PC-3 (cell line): ENCODE results near the gene MCRIP1. TPM values are rescaled to one million over a fixed set of nuclear protein-coding genes. Genes with fewer than 3 reads are reported as not detected.

ENCODE experiments used
- ATAC-seq: fragments of 200-7000 bp; cut with Tn5 transposase; 2 replicates; pipeline ENCODE4 v1.9.1; 2020; ENCODE audit warnings: mild to moderate bottlenecking, moderate library complexity
- BruUV-seq: library from RNA; stranded (reverse); fragments of 400-500 nt; replicated peaks from 2 replicates; lab custom pipeline; 2021; lab: Mats Ljungman, UMichigan
- CTCF ChIA-PET: fragments of 300-600 bp; sonication (Branson Sonifier 250); formaldehyde crosslinking; loops from one replicate; lab custom pipeline; 2022; ENCODE audit warnings: antibody characterized with exemption; lab: Charles Lee
- POLR2A ChIA-PET: fragments of 300-600 bp; sonication (Branson Sonifier 250); formaldehyde crosslinking; loops from one replicate; lab custom pipeline; 2022; ENCODE audit warnings: antibody characterized with exemption; ENCODE audit not compliant: unreplicated experiment; lab: Charles Lee
- DNase-seq: peaks from one replicate; pipeline ENCODE4 v3.0.0-alpha.2; 2015
- H2AFZ ChIP-seq: fragments of 300-600 bp; sonication (generic); 2 replicates; pipeline ENCODE4 v1.6.0; 2016; ENCODE audit warnings: antibody characterized with exemption, low read length
- H3F3A ChIP-seq: fragments of 300-600 bp; sonication (generic); one replicate; pipeline ENCODE4 v1.6.0; 2017; ENCODE audit warnings: antibody characterized with exemption, low read length, control low read depth, mild to moderate bottlenecking; ENCODE audit not compliant: unreplicated experiment
- H3K27ac ChIP-seq: fragments of 300-600 bp; sonication (generic); 2 replicates; pipeline ENCODE4 v1.5.1; 2016; ENCODE audit warnings: mild to moderate bottlenecking, low read length
- H3K27me3 ChIP-seq: fragments of 300-600 bp; sonication (generic); 2 replicates; pipeline ENCODE4 v1.6.1; 2016; ENCODE audit warnings: low read length, mixed read lengths
- H3K36me3 ChIP-seq: fragments of 300-600 bp; sonication (generic); 2 replicates; pipeline ENCODE4 v1.6.1; 2016; ENCODE audit warnings: low read depth, mixed run types, low read length, mixed read lengths
- H3K4me1 ChIP-seq: fragments of 300-600 bp; sonication (generic); 2 replicates; pipeline ENCODE4 v1.5.1; 2016; ENCODE audit warnings: low read length; ENCODE audit not compliant: insufficient read depth
- H3K4me2 ChIP-seq: fragments of 300-600 bp; sonication (generic); 2 replicates; pipeline ENCODE4 v1.6.0; 2016; ENCODE audit warnings: low read length
- H3K4me3 ChIP-seq: fragments of 300-600 bp; sonication (generic); 2 replicates; pipeline ENCODE4 v1.5.1; 2016; ENCODE audit warnings: mild to moderate bottlenecking, low read length, mixed read lengths
- H3K79me2 ChIP-seq: fragments of 300-600 bp; sonication (generic); 2 replicates; pipeline ENCODE4 v1.6.1; 2017; ENCODE audit warnings: low read length, mixed read lengths
- H3K9ac ChIP-seq: fragments of 300-600 bp; sonication (generic); 2 replicates; pipeline ENCODE4 v1.6.0; 2016; ENCODE audit warnings: mild to moderate bottlenecking, low read length
- H3K9me2 ChIP-seq: fragments of 300-600 bp; sonication (generic); replicated peaks from 2 replicates; pipeline ENCODE4 v1.6.1; 2016; ENCODE audit warnings: mixed run types, low read length, mixed read lengths
- H3K9me3 ChIP-seq: fragments of 300-600 bp; sonication (generic); 2 replicates; pipeline ENCODE4 v1.6.1; 2016; ENCODE audit warnings: low read length, mixed read lengths
- H4K20me1 ChIP-seq: fragments of 300-600 bp; sonication (generic); 2 replicates; pipeline ENCODE4 v1.6.1; 2016; ENCODE audit warnings: low read length, mixed read lengths
- EZH2 ChIP-seq: fragments of 300-600 bp; sonication (generic); IDR thresholded peaks from one replicate; pipeline ENCODE4 v1.6.1; 2017; ENCODE audit warnings: antibody characterized with exemption, mild to moderate bottlenecking, low read length; ENCODE audit not compliant: unreplicated experiment
- EZH2phosphoT487 ChIP-seq: fragments of 300-600 bp; sonication (generic); IDR thresholded peaks from 2 replicates; pipeline ENCODE4 v1.6.1; 2018; ENCODE audit warnings: mild to moderate bottlenecking, antibody characterized with exemption, low read length, borderline replicate concordance
- intact Hi-C: fragments of 100-400 bp; cut with micrococcal nuclease; formaldehyde crosslinking; loops from 2 replicates; pipeline ENCODE4 v1.9.0; 2023
- total RNA-seq: library from RNA; depleted of rRNA; stranded (reverse); fragments of >200 nt; gene quantifications from 2 replicates; pipeline ENCODE4 v1.2.3, GENCODE V29; 2014
- TF ChIP-seq, protein P1 (sequence below): fragments of 300-600 bp; sonication (generic); conservative IDR thresholded peaks from 2 replicates; pipeline ENCODE4 v1.5.1; 2017; ENCODE audit warnings: antibody characterized with exemption, low read depth, mild to moderate bottlenecking, low read length

The MCRIP1 gene
- total RNA-seq, 1 experiment from 2014 or later = 90.9 TPM

DNA sequence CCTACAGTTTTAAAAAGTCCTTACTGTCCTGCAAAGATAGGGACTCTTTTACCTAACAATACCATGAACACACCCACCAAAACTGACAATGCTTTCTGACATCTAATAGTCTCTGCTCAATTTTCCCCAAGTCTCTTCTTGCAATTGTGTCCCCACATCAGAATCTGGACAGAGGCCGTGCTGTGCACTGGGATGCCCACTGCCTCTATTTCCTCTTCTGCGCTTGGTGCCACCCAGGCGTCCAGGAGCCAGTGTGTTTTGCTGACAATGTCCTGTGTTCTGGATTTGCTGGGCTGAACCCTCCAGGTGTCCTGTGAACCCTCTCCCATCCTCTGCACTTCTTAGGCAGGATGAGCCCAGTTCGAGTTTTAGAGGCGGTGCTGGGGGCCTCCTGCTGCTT is 44.5 kb upstream of the MCRIP1 start:
- peaks cover 6% of the 10 kb centered on the region for H3F3A ChIP-seq
- no peaks in the 10 kb centered on the region for H3K9me3 ChIP-seq
- H3K4me3 ChIP-seq = no peak overlapping the region
- 0 out of 2 replicates have a peak, but pooled peaks cover 3% of the 10 kb centered on the region for H4K20me1 ChIP-seq
- no peak overlapping the region for H3K4me2 ChIP-seq
- intact Hi-C loops = no loop called here
- TF ChIP-seq EZH2phosphoT487 (no peak), EZH2 (no peak)
- TF ChIP-seq, protein P1, sequence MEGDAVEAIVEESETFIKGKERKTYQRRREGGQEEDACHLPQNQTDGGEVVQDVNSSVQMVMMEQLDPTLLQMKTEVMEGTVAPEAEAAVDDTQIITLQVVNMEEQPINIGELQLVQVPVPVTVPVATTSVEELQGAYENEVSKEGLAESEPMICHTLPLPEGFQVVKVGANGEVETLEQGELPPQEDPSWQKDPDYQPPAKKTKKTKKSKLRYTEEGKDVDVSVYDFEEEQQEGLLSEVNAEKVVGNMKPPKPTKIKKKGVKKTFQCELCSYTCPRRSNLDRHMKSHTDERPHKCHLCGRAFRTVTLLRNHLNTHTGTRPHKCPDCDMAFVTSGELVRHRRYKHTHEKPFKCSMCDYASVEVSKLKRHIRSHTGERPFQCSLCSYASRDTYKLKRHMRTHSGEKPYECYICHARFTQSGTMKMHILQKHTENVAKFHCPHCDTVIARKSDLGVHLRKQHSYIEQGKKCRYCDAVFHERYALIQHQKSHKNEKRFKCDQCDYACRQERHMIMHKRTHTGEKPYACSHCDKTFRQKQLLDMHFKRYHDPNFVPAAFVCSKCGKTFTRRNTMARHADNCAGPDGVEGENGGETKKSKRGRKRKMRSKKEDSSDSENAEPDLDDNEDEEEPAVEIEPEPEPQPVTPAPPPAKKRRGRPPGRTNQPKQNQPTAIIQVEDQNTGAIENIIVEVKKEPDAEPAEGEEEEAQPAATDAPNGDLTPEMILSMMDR = no peak
- no peaks in the 10 kb centered on the region for H3K27me3 ChIP-seq
- DNase-seq = no peak
- CTCF ChIA-PET = no interaction called here
- no peak overlapping the region for H3K27ac ChIP-seq
- H3K9ac ChIP-seq = no peak overlapping the region
- H3K79me2 ChIP-seq = peaks cover 9% of the 10 kb centered on the region; the same call in 1 of the 2 replicates
- H3K9me2 ChIP-seq = no peaks in the 10 kb centered on the region
- BruUV-seq = no TSS peak
- no peak for ATAC-seq
- POLR2A ChIA-PET = no interaction called here
- H3K36me3 ChIP-seq = peaks cover 25% of the 10 kb centered on the region
- no peak overlapping the region for H2AFZ ChIP-seq
- peaks cover 20% of the 10 kb centered on the region for H3K4me1 ChIP-seq

DNA sequence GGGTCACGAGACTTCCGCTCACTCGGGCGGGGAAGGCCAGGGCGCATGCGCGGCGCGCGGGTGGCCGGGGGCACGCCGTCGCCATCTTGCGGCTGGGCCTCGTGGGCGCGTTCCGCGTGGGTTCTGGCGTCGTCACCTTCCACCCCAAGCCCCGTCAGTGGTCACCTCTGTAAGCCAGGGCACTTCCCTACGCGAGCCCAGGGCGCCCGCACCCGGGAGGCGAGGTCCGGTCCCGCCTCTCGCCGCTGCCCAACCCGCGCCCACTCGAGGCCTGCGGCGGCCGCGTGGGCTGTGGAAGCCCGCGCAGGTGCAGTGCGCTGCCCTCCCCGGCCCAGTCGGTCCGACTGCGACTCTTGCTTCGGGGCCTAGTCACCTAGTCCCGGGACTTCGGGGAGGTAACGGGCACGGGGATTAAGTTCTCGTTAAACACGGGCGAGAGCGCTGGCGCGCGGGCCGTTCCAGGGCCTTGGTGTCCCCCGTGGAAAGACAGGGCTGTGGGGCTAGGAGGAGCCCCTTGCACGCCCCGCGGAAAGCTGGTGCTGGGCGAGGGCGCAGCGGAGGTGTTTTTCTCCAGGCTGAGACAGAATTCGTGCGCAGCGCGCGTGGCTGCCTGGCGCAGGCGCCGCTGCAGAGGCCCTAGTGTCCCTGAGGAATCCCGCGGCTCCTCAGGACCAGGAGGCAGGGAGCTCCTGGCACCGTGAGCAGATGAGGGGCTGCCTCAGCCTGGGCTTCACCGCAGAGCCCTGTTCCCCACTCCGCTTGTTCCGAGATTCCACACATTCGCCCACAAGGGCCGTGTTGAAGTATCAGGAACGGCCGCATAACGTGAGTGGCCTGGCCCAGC is 38.5 kb upstream of the MCRIP1 start:
- intact Hi-C loops = loop anchor here (5.0 kb wide), 1 partner anchor 56 kb away; the partner anchor contains the start of gene MAFG
- Histone ChIP-seq H3K27ac (peak overlapping the region; percentile 96), H3K36me3 (0 out of 2 replicates have a peak, but pooled peaks cover 3% of the 10 kb centered on the region), H2AFZ (peak overlapping the region; percentile 99), H3K4me3 (peak overlapping the region; percentile 75), H3F3A (peaks cover 20% of the 10 kb centered on the region), H3K79me2 (peaks cover 26% of the 10 kb centered on the region), H3K9me3 (no peaks in the 10 kb centered on the region), H4K20me1 (0 out of 2 replicates have a peak, but pooled peaks cover 6% of the 10 kb centered on the region), H3K4me2 (peak overlapping the region; percentile 99), H3K4me1 (peaks cover 51% of the 10 kb centered on the region), H3K9me2 (no peaks in the 10 kb centered on the region), H3K27me3 (no peaks in the 10 kb centered on the region), H3K9ac (peak overlapping the region; percentile 99)
- ChIA-PET CTCF (interaction anchor here (0.5 kb wide), 1 partner anchor 809 kb away, joined by 4 read pairs; no protein-coding TSS in a partner anchor), POLR2A (interaction anchor here (0.6 kb wide), 1 partner anchor 477 kb away, joined by 3 read pairs; no protein-coding TSS in a partner anchor)
- peak; percentile 87 for DNase-seq
- TF ChIP-seq EZH2phosphoT487 = no peak
- TF ChIP-seq, protein P1 = peak; percentile 39; the same call in 1 of the 2 replicates
- TSS peak; percentile 16 for BruUV-seq
- no peak for ATAC-seq
